MM.1S (cell line): ENCODE data around the gene SORCS2.

Experiments used
- EZH2 ChIP-seq: fragments of 300-600 bp; sonication (generic); optimal IDR thresholded peaks from 2 replicates; pipeline ENCODE3; 2017; ENCODE audit warnings: low read depth, mild to moderate bottlenecking, antibody characterized with exemption, low read length, mixed read lengths
- EZH2phosphoT487 ChIP-seq: fragments of 300-600 bp; sonication (generic); IDR thresholded peaks from 2 replicates; pipeline ENCODE4 v1.6.1; 2018; ENCODE audit warnings: antibody characterized with exemption, low read length

- TF ChIP-seq EZH2 = no peak
- TF ChIP-seq EZH2phosphoT487 = no peak
These were observed 80.1 kb downstream of the SORCS2 start for GRCh38 chr4:7272404-7272803.
